GM18873 (cell line): ENCODE results near the gene RAB11FIP3.

ENCODE experiments used
- ATAC-seq: cut with Tn5 transposase; IDR thresholded peaks from one replicate; pipeline ENCODE4 v1.9.1; 2021; ENCODE audit warnings: mild to moderate bottlenecking, moderate library complexity, moderate number of reproducible peaks; ENCODE audit not compliant: unreplicated experiment, low FRiP score

The RAB11FIP3 gene

GRCh38 chr16:391885-392335 is 33.5 kb upstream of the RAB11FIP3 start:
- ATAC-seq, result no peak

GRCh38 chr16:392450-393030 is 32.9 kb upstream of the RAB11FIP3 start:
- no peak for ATAC-seq

DNA sequence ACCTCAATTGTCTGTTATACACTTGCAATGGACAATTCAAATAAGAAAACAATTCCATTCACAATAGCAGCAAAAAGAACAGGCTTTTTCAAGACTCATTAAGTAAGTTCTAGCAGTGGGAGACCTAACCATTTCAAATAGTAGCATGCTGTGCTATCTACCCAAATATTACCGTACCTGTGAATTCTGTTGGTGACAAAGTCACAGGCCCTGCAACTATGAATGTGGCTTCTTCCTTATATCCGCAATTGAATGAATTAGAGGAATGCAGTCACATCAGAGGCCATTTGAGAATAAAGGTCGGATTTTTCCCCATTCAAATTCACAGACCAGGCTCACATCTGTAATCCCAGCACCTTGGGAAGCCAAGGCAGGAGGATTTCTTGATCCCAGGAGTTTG is 29.2 kb upstream of the RAB11FIP3 start:
- ATAC-seq, result no peak

- ATAC-seq, result no peak
Observed at GRCh38 chr16:396605-397004, 28.8 kb upstream of the RAB11FIP3 start.

DNA sequence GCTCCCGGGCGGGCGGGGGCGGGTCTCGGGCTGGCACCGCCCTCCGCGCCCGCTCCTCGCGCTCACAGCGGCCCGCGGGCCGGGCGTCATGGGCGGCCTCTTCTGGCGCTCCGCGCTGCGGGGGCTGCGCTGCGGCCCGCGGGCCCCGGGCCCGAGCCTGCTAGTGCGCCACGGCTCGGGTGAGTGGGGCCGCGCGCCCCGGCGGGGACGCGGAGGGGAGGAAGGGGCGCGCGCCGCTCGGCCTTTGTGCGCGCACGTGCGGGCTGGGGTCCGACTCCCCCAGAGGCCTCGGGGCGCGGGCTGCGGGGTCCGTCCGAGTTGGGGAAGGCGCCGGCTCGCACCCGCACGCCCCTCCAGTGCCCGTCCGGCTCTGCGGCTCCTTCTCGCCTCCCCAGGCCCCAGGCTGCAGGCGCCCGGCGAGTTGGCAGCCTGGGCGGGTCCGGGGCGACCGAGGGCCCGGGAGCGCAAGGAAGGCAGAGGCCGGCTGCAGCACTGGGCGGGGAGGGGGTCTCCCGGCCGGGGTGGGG is 28.3 kb upstream of the RAB11FIP3 start, which contains the start of gene NME4:
TSS of gene NME4 (plus strand) at position 65 of the 527 bp plus-strand sequence. CDS start at position 89, 24 bp downstream.
- ATAC-seq, result no peak

- no peak for ATAC-seq
Observed at GRCh38 chr16:397736-398332, 27.6 kb upstream of the RAB11FIP3 start.

DNA sequence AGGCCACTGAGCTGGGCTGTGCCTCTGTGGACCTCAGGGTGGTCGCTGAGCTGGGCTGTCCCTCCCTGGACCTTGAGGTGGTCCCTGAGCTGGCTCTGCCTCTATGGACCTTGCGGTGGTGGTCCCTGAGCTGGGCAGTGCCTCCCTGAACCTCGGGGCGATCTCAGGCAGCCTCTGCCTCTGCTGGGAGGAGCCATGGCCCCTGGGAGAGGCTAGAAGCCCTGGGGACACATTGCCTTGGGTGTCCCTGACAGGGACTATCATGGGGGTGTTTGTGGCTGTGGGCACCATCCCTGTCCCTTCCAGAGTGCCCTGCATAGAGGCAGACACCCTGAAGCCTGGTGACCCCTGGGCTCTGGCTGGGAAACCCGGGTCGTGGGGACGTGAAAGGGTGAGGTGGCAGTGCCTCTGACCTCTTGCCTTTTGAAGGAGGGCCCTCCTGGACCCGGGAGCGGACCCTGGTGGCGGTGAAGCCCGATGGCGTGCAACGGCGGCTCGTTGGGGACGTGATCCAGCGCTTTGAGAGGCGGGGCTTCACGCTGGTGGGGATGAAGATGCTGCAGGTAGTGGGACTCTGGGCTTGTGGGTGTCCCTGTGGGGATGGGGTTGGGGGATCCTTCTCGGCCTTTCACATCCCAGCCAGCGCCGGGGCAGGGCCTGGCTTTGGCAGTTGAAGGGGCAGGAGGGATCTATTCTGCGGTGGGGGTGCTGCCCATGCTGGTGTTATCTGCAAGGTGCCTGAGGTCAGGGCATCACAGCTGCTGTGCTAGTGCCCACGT is 26.7 kb upstream of the RAB11FIP3 start:
- no peak for ATAC-seq

- no peak for ATAC-seq
Observed at GRCh38 chr16:399340-400019, 26.0 kb upstream of the RAB11FIP3 start.

DNA sequence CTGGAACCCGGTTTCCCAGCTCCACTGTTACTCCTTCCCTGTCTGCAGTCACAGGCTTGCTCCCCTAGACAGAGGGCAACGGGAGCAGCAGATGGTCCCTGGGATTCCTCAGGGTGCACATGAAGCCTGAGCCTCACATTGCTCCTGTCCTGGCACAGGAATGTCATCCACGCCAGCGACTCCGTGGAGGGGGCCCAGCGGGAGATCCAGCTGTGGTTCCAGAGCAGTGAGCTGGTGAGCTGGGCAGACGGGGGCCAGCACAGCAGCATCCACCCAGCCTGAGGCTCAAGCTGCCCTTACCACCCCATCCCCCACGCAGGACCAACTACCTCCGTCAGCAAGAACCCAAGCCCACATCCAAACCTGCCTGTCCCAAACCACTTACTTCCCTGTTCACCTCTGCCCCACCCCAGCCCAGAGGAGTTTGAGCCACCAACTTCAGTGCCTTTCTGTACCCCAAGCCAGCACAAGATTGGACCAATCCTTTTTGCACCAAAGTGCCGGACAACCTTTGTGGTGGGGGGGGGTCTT is 25.3 kb upstream of the RAB11FIP3 start:
- no peak for ATAC-seq

DNA sequence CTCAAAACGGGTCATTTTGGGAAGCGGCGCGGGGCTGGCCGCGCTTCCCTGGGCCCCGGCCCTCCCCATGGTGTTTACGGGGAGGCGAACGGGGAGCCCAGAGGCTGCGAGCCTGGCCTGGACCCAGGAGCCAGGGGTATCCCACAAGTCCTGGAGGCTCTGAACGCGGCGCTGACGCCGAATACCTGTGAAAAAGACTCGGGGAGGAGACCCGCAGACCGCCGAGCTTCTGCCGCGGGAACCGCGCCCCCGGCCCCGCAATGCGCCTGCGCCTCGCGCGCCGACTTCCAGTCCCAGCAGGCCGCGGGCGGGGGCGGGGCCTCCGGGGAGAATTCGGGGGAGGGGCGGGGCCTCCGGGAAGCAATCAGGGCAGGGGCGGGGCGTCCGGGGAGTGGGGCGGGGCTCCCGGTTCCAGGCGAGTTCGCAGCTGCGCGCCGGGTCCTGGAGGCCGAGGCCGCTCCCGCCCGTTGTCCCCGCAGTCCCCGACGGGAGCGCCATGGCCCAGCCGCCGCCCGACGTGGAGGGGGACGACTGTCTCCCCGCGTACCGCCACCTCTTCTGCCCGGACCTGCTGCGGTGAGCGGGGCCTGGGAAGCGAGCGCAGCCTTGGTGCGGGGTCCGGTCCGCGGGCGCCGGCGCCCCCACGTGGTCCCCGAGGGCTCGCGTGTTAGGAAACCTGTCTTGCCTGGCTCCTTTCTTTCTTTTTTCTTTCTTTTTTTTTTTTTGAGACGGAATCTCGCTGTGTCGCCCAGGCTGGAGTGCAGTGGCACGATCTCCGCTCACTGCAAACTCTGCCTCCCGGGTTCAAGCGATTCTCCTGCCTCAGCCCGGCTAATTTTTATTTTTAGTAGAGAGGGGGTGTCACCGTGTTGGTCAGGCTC is 23.7 kb upstream of the RAB11FIP3 start, which contains the start of gene DECR2:
TSS of gene DECR2 (plus strand) at position 418 of the 881 bp plus-strand sequence. CDS start at position 497, 79 bp downstream.
- ATAC-seq, result peak; percentile 34

DNA sequence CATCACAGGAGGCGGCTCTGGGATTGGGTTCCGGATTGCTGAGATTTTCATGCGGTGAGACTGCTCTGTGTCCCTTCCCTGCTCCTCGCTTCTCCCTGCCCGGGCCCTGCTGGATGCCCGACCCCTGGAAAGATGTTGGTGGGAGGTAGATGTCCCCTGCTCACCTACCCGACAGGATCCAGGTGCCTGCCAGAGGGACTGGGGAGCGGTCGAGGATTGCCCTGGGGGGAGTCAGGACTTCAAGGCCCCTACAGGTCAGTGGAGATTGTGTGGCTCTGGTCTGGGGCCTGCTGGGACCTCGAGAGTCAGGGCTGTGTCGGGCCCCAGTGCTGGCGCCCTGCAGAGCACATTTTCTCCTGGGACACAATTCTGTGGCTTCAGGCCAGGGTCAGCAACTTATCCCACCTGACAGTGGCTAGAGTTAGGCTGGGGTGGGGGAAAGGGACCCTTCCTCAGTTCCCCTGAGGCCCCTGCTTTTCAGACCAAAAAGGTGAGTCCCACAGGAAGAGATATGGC is 20.4 kb upstream of the RAB11FIP3 start:
- no peak for ATAC-seq

DNA sequence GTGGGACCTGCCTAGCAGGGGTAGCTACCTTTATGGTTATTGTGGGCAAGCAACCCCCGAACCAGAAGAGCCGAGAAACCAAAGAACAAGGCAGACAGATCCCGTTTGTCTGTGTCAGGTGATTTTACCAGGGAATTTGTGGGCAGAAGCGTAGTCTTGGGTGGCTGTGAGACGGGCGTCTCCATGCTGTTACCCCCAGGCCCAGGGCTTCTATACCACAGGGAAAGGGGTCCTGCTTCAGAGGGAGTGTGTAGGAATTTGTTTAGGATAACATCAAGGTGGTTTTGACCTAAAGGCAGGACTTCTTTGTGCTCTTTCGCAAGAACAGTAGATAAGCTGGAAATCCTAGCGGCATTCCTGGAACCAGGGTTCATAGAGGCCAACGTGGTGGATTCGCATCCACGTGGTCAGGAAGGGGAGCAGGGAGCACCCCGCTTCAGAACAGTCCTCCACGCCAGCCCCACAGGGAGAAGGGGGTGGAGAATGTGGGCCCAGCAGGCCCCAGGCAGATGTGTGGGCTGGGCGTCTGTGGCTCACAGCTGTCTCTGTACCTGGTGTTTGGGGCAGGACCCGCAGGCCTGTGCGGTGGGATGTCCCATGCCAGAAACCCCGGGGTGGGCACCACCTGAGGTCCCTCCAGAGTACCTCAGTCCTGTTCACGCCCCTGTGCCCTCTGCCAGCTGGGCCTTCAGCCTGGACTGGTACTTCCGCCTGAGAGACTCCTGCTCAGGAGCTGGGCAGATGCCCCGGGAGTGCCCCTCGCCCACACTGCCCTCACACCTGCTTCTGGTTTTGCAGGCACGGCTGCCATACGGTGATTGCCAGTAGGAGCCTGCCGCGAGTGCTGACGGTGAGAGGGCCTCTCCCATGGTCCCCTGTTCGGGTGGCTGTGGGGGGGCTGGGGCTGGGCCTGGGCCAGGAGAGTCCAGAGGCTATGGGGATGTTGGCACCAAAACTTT is 19.6 kb upstream of the RAB11FIP3 start:
- ATAC-seq, result no peak

DNA sequence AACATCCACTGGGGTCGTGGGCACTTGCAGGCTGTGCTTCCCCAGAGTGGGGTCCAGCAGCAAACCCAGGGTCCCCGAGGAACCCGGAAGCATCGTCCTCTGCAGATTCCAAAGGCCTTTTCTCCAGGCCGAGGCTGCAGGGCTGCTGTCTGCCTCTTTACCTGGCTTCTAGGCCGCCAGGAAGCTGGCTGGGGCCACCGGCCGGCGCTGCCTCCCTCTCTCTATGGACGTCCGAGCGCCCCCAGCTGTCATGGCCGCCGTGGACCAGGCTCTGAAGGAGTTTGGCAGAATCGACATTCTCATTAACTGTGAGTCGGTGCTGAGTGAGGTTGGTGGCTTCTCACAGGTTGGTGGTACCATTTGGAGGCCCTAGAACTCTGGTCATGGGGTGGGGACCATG is 18.2 kb upstream of the RAB11FIP3 start:
- ATAC-seq, result no peak

GRCh38 chr16:410516-411178 is 14.8 kb upstream of the RAB11FIP3 start:
- ATAC-seq, result no peak

- ATAC-seq, result no peak
Observed at GRCh38 chr16:411576-412265, 13.7 kb upstream of the RAB11FIP3 start.

DNA sequence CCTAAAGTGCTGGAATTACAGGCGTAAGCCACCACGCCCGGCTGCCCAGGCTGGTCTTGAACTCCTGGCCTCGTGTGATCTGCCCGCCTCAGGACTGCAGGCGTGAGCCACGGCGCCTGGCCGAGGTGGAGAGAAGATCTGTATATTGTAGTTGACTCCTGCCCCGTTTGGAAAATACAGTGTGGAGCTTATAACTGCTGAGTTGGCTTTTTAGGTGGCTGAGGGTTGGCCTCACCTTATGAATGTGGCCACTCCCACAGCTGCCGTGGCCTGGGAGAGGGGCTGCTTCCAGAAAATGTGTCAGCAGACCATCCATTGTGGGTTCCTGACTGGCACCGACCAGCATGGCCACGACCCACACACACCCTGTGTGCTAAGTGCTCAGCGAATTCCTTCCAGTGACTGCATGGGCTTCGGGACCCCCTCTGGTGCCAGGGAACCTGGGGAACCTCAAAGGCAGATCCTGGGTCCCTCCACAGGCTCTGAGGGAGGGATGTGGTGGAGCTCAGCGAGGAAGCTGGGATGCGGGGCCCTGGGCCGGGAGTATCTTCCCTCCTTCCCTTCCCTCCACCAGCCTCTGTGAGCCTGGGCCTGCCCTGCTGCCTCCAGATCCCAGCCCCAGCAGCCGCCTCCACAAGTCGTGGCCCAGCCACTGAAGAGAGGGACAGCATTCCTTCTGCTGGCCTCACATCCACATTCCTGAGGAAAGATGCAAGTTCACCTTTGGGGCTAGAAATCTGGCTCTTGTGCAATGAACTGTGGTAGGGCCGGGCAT is 10.9 kb upstream of the RAB11FIP3 start:
- ATAC-seq, result no peak
